NCI-H2196 treated with DMSO at 0.1 percent for 48 hours (cell line): ENCODE measurements around the gene AKAP7.
"Not testable (repeated sequence)": the region's sequence is repeated elsewhere in the genome, so short reads cannot be mapped to it uniquely, and the experiment has no call there.

Source experiments
- DNase-seq: peaks from one replicate; lab custom pipeline; 2025; ENCODE audit not compliant: unreplicated experiment; lab: John Stamatoyannopoulos, UW

The AKAP7 gene

GRCh38 chr6:131250936-131251335, 115.7 kb downstream of the AKAP7 start:
- no peak for DNase-seq

- DNase-seq, result no peak
These were observed 116.4 kb downstream of the AKAP7 start for GRCh38 chr6:131251590-131252199.

GRCh38 chr6:131255434-131255833, 120.2 kb downstream of the AKAP7 start:
- no peak for DNase-seq

- no peak for DNase-seq
These were observed 120.6 kb downstream of the AKAP7 start for GRCh38 chr6:131255911-131256310.

GRCh38 chr6:131257104-131257503, 121.8 kb downstream of the AKAP7 start:
- DNase-seq, result no peak

DNA sequence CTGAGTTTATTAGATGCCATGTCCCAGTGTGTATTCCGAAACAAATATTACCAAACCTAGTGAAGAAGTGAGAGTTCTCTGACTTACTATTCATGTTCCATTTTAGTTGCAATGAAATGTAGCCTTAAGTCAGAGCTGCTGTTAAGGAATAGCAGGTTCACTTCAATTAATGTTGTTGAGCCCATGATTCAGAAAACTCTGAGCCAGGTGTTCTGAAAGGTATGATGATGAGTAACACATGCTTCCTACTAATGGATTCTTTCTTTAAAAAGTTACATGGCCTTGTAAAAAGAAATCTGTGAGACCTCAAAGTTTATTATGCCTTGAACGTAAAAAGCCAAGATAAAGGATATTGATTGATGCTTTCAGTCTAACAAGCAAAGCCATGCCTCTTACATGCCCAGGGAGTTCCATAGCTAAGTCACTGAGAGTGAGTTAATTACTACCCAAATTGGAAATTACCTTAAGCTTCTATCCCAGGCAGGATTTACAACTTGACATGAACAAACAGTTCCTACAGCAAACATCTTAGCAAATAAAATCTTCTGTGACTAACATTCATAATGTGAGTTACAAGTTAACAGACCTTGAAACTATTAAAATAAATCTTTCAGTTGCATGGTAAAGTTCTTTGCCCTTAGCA, 122.9 kb downstream of the AKAP7 start:
- DNase-seq, result no peak

DNA sequence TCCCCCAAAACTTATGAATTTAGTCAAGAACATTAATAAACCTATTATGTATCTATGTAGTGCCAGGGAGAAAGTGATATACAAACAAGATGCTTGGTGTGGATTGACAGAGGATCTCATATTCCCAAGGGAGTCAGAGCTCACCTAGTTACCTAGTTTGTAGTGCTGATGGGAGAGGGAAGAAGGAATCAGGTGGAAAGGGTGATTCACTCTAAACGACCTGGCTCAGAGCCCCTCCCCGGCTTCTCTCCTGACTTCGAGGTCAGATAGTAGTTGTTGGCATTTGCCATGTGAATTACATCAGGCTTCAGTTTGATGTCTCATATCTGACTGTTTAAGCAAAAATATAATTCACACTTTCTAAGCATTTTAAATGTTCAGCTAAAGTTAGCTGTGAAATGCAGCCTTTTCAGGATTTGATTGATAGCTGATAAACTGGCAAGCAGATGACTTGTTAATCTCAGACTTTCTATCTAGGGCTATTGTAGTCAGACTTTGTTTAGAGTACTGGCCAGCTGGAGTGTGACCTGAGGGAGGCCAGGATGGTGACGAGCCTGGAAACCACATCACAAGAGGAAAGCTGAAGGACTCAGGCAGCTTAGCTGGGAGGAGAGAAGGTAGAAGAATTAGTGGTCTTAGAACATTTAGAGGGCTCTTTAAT, 123.7 kb downstream of the AKAP7 start:
- no peak for DNase-seq

DNA sequence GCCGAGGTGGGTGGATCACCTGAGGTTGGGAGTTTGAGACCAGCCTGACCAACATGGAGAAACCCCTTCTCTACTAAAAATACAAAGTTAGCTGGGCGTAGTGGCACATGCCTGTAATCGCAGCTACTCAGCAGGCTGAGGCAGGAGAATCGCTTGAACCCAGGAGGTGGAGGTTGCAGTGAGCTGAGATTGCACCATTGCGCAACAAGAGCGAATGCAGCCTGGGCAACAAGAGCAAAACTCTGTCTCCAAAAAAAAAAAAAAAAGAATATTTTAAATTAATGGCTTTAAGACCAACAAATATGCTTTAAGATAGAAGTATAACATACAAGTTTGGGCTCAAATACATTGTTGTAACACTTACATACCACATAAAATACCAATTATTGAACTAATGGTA, 125.7 kb downstream of the AKAP7 start:
- not testable (repeated sequence) for DNase-seq

DNA sequence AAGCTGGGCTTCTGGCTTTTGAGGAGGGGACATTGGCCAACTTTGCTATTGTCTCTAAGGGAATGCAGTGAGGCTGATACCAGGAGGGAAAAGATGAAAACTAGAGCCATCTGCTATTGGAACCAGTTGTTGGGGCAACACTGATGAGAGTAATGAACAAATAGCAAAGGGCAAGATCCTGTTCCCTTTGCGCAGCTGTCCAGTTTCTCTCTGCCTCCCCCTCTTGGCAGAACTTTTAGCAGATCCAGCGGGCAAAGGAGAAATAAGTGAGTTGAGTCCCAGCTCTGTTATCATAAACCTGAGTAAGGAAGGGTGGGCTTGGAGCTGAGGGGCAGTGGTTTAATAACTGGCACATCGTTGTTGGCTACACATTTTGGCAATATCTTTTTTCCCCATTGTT, 126.8 kb downstream of the AKAP7 start:
- DNase-seq, result no peak

GRCh38 chr6:131265939-131266338, 130.7 kb downstream of the AKAP7 start:
- no peak for DNase-seq

DNA sequence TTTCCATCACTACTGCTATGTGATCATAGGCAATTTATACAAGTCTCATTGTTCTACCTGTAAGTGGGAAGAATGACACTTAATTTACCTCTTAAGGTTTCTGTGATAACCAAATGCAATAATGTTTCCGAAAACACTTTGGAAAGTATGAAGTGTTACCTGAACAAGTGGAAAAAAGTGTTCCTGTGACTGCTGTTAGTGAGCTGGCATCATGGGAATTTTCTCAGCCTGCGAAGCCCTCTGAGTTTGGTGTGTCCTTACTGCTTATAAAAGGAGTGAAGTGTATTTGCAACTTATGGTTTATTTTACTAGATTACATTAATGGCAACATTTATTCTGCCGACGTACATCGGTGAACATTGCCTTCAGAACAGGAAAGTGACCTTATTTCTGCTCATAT, 133.0 kb downstream of the AKAP7 start:
- DNase-seq, result no peak

GRCh38 chr6:131269565-131270391, 134.5 kb downstream of the AKAP7 start:
- DNase-seq, result no peak

- DNase-seq, result no peak
These were observed 135.3 kb downstream of the AKAP7 start for GRCh38 chr6:131270534-131270933.

- no peak for DNase-seq
These were observed 140.0 kb downstream of the AKAP7 start for GRCh38 chr6:131275273-131275672.

GRCh38 chr6:131277591-131277990, 142.3 kb downstream of the AKAP7 start:
- DNase-seq, result no peak

GRCh38 chr6:131281471-131282270, 146.4 kb downstream of the AKAP7 start:
- DNase-seq, result no peak

GRCh38 chr6:131282365-131282764, 147.1 kb downstream of the AKAP7 start:
- DNase-seq, result no peak

- no peak for DNase-seq
These were observed 148.4 kb downstream of the AKAP7 start for GRCh38 chr6:131283466-131284175.

DNA sequence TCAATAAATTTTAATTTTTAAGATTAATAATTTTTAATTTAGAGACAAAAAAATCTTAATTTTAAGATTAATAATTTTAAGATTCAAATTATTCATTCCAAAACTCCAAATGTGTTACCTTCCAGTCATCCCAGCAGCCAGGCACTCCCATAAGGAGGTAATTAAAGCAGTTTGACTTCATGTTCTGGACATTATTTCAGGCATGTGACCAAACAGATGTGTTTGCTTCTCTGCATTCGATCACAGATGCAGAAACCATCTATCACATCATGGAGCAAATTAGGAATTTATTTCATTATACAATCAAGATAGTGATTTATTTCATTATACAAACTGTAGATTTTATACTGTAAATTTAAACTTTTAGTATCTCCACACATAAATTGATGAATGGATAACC, 150.3 kb downstream of the AKAP7 start:
- DNase-seq, result no peak

DNA sequence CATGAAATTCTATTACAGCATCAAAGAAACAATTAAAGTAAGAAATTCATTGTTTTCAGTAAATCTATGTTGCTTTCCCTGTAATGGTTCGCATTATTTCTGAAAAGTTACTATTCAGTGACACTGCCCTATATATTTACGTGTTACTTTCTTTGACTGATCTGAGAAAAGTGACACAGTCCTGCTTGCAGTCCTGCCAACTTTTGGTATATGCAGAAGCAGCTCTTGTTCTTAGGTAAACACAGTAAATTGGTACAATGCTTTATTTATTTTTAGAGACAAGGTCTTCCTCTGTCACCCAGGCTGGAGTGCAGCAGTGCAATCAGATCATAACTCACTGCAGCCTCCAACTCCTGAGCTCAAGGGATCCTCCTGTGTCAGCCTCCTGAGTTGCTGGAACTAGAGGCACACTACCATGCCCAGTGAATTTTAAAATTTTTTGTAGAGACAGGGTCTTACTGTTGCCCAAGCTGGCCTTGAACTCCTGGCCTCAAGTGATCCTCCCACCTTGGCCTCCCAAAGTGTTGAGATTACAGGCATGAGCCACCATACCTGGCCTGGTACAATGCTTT, 151.3 kb downstream of the AKAP7 start:
- DNase-seq, result no peak
